DND-41 (cell line): ENCODE data around the gene BICDL1.

ENCODE experiments used
- EZH2 ChIP-seq: IDR thresholded peaks from 3 replicates; pipeline ENCODE4 v1.6.1; 2012; ENCODE audit warnings: borderline replicate concordance, low read depth, mild to moderate bottlenecking, moderate library complexity, low read length, inconsistent platforms; ENCODE audit not compliant: severe bottlenecking
- TF ChIP-seq, protein P1 (sequence below): IDR thresholded peaks from 2 replicates; pipeline ENCODE4 v1.5.1; 2012; ENCODE audit warnings: borderline replicate concordance, low read length, moderate library complexity, mild to moderate bottlenecking; ENCODE audit not compliant: poor library complexity, severe bottlenecking; ENCODE audit errors: extremely low read depth

DNA sequence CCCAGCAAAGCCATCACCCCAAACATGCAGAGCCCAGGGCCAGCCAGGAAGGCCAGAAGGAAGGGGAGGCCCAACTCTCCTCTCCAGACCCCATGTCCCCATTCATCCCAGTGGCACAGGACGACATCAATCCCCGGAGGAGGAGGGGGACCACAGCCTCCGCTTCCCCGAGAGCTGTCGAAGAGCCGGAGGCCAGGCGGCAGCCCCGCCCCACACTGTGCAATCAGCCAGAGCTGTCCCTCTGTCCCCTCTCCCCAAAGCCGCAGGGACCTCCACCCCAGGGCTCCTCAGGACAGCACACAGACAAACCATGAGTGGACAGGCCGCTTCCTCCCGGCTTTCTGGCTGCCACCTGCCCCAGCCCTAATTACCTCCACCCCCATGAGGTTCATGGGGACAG, 110.7 kb downstream of the BICDL1 start:
- TF ChIP-seq, protein P1, sequence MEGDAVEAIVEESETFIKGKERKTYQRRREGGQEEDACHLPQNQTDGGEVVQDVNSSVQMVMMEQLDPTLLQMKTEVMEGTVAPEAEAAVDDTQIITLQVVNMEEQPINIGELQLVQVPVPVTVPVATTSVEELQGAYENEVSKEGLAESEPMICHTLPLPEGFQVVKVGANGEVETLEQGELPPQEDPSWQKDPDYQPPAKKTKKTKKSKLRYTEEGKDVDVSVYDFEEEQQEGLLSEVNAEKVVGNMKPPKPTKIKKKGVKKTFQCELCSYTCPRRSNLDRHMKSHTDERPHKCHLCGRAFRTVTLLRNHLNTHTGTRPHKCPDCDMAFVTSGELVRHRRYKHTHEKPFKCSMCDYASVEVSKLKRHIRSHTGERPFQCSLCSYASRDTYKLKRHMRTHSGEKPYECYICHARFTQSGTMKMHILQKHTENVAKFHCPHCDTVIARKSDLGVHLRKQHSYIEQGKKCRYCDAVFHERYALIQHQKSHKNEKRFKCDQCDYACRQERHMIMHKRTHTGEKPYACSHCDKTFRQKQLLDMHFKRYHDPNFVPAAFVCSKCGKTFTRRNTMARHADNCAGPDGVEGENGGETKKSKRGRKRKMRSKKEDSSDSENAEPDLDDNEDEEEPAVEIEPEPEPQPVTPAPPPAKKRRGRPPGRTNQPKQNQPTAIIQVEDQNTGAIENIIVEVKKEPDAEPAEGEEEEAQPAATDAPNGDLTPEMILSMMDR = no peak
- TF ChIP-seq EZH2 = no peak
